K562 (cell line): ENCODE measurements around the gene CUTA. TPM values are rescaled to one million over a fixed set of nuclear protein-coding genes. Genes with fewer than 3 reads are reported as not detected.

Experiments
- ELF1 ChIP-seq: fragments of 200-800 bp; sonication (Bioruptor generic); IDR thresholded peaks from 2 replicates; pipeline ENCODE4 v1.6.1; 2016; ENCODE audit warnings: missing genetic modification characterization, missing compliant biosample characterization
- HMG20B ChIP-seq: fragments of 250-450 bp; sonication (Bioruptor Pico); IDR thresholded peaks from 2 replicates; pipeline ENCODE4 v1.5.0; 2021; ENCODE audit warnings: mild to moderate bottlenecking
- NELFE ChIP-seq: IDR thresholded peaks from 2 replicates; pipeline ENCODE4 v1.6.1; 2011; ENCODE audit warnings: mild to moderate bottlenecking; ENCODE audit not compliant: insufficient read depth, insufficient read length
- POLR2G ChIP-seq: fragments of 200-400 bp; formaldehyde crosslinking; IDR thresholded peaks from 2 replicates; pipeline ENCODE4 v1.6.1; 2017; ENCODE audit warnings: low read depth, mild to moderate bottlenecking, antibody characterized with exemption, low read length, moderate library complexity
- RBM14 ChIP-seq: fragments of 200-400 bp; formaldehyde crosslinking; IDR thresholded peaks from 2 replicates; pipeline ENCODE4 v1.6.1; 2018; ENCODE audit warnings: low read depth, mild to moderate bottlenecking, low read length, moderate library complexity, borderline replicate concordance; ENCODE audit not compliant: insufficient read depth
- TCF3 ChIP-seq: sonication (generic); formaldehyde crosslinking; IDR thresholded peaks from 2 replicates; pipeline ENCODE4 v1.4.0; 2020; ENCODE audit warnings: mild to moderate bottlenecking, missing genetic modification reagents
- ZNF224 ChIP-seq: sonication (generic); formaldehyde crosslinking; IDR thresholded peaks from 2 replicates; pipeline ENCODE4 v1.8.0; 2022; ENCODE audit warnings: mild to moderate bottlenecking, missing genetic modification reagents
- polyA plus RNA-seq, 8 experiments: library from polyadenylated mRNA; depleted of rRNA in 4 of 8; stranded (reverse) in 5 of 8; unstranded in 3 of 8; fragments of >200 nt; fragmentation: Nextera tagmentation in 2 of 8; fragmentation: Illumina TruSeq in 1 of 8; extraction: Ambion mirVana in 2 of 8; extraction: Trizol in 1 of 8; gene quantifications; 2 replicates each; pipeline versions ENCODE4 v1.2.1 to v1.2.3, GENCODE V29; 2011 to 2014; ENCODE audit warnings: inconsistent platforms in 1 of 8, missing spikeins in 1 of 8
- total RNA-seq, 7 experiments: library from RNA; depleted of rRNA in 6 of 7; stranded (reverse); fragments of >200 nt in 6 of 7; fragmentation: Illumina TruSeq in 2 of 7; extraction: Trizol in 2 of 7; gene quantifications; 2 replicates each; pipeline versions ENCODE4 v1.2.1 to v1.2.3, GENCODE V29; 2011 to 2021; ENCODE audit warnings: low replicate concordance in 1 of 7
- TF ChIP-seq, protein P1 (sequence below): fragments of 450-650 bp; formaldehyde crosslinking; IDR thresholded peaks from 2 replicates; pipeline ENCODE4 v1.4.0; 2020; ENCODE audit warnings: mild to moderate bottlenecking, moderate library complexity
- TF ChIP-seq, protein P2 (sequence below): fragments of 250-450 bp; sonication (Bioruptor Pico); IDR thresholded peaks from 2 replicates; pipeline ENCODE4 v1.8.0; 2022; ENCODE audit warnings: moderate library complexity, mild to moderate bottlenecking, inconsistent platforms
- TF ChIP-seq, protein P3 (sequence below): fragments of 250-450 bp; sonication (Bioruptor Pico); IDR thresholded peaks from 2 replicates; pipeline ENCODE4 v1.4.0; 2020; ENCODE audit warnings: borderline replicate concordance
- TF ChIP-seq, protein P4 (sequence below), 2 experiments: fragments of 450-650 bp; IDR thresholded peaks; 2 replicates each; pipeline ENCODE4 v1.6.1; 2016; ENCODE audit warnings: mild to moderate bottlenecking in 2 of 2, borderline replicate concordance in 1 of 2, low read depth in 1 of 2, moderate library complexity in 1 of 2
- TF ChIP-seq, protein P5 (sequence below): sonication (generic); formaldehyde crosslinking; IDR thresholded peaks from 2 replicates; pipeline ENCODE4 v1.8.0; 2023; ENCODE audit warnings: mild to moderate bottlenecking, missing genetic modification reagents

Gene CUTA
- total and polyA plus RNA-seq, 9 of the 15 experiments (the other 6 are each of a cell fraction or from before 2014, with no cell fraction given) = 166 to 682 (median 310) TPM

DNA sequence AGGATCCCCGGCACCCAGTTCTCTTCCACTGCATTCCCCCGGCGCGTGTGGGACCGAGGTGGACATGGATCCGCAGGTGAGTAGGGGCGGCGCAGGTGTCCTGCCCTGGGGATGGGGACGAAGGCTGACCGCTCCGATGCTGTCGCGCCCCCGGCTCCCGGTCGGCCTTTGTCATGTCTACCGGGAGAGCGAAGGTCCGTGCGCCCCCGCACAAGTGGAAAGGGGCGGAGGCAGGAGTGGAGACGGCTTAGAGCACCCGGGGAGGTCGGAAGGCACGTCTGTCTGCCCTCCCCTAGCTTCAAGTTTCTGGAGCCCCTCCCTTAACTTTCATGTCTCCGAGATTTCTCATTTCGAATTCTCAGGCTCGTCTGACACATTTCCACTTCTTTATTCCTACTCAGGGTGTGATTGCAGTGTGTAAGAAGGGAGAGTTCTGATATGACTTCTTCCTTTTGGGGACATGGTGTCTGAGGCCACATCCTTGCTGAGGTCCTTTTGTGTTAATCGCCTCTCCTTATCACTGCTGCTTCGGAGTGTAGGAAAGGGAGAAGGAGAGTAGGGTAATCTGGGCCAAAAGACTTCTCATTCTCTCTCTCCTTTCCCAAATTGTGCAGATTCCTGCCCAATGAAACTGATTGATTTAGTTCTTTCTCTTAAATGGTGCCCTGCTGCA is 25.8 kb downstream of the CUTA start (continued):
- TF ChIP-seq ZNF224 (CRISPR knock-in tag) (peak; percentile 49; the same call in 1 of the 2 replicates), ELF1 (tag) (no peak), HMG20B (CRISPR knock-in tag) (no peak), TCF3 (CRISPR knock-in tag) (no peak), NELFE (no peak), RBM14 (no peak), POLR2G (peak; percentile 74)
- TF ChIP-seq, protein P1, sequence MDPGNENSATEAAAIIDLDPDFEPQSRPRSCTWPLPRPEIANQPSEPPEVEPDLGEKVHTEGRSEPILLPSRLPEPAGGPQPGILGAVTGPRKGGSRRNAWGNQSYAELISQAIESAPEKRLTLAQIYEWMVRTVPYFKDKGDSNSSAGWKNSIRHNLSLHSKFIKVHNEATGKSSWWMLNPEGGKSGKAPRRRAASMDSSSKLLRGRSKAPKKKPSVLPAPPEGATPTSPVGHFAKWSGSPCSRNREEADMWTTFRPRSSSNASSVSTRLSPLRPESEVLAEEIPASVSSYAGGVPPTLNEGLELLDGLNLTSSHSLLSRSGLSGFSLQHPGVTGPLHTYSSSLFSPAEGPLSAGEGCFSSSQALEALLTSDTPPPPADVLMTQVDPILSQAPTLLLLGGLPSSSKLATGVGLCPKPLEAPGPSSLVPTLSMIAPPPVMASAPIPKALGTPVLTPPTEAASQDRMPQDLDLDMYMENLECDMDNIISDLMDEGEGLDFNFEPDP (CRISPR knock-in tag) = no peak
- TF ChIP-seq, protein P2, sequence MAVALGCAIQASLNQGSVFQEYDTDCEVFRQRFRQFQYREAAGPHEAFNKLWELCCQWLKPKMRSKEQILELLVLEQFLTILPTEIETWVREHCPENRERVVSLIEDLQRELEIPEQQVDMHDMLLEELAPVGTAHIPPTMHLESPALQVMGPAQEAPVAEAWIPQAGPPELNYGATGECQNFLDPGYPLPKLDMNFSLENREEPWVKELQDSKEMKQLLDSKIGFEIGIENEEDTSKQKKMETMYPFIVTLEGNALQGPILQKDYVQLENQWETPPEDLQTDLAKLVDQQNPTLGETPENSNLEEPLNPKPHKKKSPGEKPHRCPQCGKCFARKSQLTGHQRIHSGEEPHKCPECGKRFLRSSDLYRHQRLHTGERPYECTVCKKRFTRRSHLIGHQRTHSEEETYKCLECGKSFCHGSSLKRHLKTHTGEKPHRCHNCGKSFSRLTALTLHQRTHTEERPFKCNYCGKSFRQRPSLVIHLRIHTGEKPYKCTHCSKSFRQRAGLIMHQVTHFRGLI (CRISPR knock-in tag) = no peak
- TF ChIP-seq, protein P3, sequence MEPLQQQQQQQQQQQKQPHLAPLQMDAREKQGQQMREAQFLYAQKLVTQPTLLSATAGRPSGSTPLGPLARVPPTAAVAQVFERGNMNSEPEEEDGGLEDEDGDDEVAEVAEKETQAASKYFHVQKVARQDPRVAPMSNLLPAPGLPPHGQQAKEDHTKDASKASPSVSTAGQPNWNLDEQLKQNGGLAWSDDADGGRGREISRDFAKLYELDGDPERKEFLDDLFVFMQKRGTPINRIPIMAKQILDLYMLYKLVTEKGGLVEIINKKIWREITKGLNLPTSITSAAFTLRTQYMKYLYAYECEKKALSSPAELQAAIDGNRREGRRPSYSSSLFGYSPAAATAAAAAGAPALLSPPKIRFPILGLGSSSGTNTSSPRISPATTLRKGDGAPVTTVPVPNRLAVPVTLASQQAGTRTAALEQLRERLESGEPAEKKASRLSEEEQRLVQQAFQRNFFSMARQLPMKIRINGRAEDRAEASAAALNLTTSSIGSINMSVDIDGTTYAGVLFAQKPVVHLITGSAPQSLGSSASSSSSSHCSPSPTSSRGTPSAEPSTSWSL (CRISPR knock-in tag) = no peak
- TF ChIP-seq, protein P4, sequence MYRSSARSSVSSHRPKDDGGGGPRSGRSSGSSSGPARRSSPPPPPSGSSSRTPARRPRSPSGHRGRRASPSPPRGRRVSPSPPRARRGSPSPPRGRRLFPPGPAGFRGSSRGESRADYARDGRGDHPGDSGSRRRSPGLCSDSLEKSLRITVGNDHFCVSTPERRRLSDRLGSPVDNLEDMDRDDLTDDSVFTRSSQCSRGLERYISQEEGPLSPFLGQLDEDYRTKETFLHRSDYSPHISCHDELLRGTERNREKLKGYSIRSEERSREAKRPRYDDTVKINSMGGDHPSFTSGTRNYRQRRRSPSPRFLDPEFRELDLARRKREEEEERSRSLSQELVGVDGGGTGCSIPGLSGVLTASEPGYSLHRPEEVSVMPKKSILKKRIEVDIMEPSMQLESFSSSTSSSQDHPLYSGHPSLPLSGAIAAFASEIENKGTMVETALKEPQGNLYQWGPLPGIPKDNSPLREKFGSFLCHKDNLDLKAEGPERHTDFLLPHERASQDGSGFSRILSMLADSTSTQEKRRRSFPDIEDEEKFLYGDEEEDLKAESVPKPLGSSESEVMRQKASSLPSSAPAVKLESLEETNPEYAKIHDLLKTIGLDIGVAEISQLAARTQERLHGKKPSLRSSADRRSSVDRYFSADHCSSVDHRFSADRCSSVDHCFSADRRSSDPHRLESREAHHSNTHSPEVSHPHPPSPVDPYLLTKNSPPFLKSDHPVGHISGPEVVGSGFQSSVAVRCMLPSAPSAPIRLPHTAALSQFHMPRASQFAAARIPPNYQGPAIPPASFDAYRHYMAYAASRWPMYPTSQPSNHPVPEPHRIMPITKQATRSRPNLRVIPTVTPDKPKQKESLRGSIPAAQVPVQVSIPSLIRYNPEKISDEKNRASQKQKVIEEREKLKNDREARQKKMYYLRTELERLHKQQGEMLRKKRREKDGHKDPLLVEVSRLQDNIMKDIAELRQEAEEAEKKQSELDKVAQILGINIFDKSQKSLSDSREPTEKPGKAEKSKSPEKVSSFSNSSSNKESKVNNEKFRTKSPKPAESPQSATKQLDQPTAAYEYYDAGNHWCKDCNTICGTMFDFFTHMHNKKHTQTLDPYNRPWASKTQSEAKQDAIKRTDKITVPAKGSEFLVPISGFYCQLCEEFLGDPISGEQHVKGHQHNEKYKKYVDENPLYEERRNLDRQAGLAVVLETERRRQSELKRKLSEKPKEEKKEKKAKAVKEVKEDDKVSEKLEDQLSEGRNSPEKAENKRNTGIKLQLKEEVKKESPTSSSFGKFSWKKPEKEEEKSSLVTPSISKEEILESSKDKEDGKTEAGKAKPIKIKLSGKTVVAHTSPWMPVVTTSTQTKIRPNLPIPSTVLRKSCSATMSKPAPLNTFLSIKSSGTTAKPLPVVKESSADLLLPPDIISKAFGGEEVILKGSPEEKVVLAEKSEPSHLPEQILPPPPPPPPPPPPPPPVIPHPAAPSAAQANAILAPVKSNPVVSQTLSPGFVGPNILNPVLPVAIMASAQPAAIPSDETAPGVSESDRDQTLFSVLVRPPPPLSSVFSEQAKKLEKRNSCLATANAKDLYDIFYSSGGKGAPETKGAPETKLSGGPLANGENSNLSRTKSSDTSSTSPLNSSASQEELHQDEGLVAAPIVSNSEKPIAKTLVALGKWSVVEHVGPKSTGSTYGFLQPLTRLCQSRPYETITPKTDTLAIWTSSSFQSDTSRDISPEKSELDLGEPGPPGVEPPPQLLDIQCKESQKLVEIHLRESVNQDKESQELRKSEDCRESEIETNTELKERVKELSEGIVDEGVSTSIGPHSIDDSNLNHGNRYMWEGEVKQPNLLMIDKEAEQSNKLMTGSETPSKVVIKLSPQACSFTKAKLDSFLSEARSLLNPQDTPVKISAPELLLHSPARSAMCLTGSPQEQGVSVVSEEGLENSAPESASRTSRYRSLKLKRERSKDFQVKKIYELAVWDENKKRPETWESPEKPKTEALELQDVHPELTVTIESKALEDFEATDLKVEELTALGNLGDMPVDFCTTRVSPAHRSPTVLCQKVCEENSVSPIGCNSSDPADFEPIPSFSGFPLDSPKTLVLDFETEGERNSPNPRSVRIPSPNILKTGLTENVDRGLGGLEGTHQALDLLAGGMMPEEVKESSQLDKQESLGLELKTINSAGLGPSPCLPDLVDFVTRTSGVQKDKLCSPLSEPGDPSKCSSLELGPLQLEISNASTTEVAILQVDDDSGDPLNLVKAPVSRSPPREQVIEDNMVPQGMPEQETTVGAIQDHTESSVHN (IDR thresholded peaks at IDR 0.05; ENCODE audit: borderline replicate concordance in 1 of 2, low read depth in 1 of 2) = no peak
- TF ChIP-seq, protein P5, sequence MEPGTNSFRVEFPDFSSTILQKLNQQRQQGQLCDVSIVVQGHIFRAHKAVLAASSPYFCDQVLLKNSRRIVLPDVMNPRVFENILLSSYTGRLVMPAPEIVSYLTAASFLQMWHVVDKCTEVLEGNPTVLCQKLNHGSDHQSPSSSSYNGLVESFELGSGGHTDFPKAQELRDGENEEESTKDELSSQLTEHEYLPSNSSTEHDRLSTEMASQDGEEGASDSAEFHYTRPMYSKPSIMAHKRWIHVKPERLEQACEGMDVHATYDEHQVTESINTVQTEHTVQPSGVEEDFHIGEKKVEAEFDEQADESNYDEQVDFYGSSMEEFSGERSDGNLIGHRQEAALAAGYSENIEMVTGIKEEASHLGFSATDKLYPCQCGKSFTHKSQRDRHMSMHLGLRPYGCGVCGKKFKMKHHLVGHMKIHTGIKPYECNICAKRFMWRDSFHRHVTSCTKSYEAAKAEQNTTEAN (CRISPR knock-in tag) = 0 out of 2 replicates have a peak, but pooled peaks have one; percentile 46
